Gastrocnemius medialis (tissue), 4 donors: ENCODE results near the gene TEX54. TPM values are rescaled to one million over a fixed set of nuclear protein-coding genes. Genes with fewer than 3 reads are reported as not detected.
"Not testable (repeated sequence)": the region's sequence is repeated elsewhere in the genome, so short reads cannot be mapped to it uniquely, and the experiment has no call there.

ENCODE experiments used
- ATAC-seq, 2 donors: fragments of 150-250 bp; one replicate each; pipeline ENCODE4 v1.9.1; 2016
- DNase-seq, 2 donors: peaks; one replicate each; pipeline ENCODE4 v3.0.0-alpha.2; 2019
- H3K27ac ChIP-seq, 4 donors: fragments of 200-600 bp; sonication (generic); 1 replicate in 1 of 4; 2 replicates in 3 of 4; pipeline ENCODE4 v1.5.1; 2016 to 2018; ENCODE audit warnings: mild to moderate bottlenecking in 2 of 4, moderate library complexity in 1 of 4
- H3K27me3 ChIP-seq, 3 donors: fragments of 200-600 bp; sonication (generic) in 2 of 3; 1 replicate in 1 of 3; 2 replicates in 2 of 3; pipeline versions ENCODE4 v1.5.1 to v1.6.0; 2016 to 2019; ENCODE audit warnings: mild to moderate bottlenecking in 1 of 3, moderate library complexity in 1 of 3
- H3K36me3 ChIP-seq, 2 donors: fragments of 200-600 bp; sonication (generic) in 1 of 2; one replicate each; pipeline ENCODE4 v1.5.1; 2017 to 2018
- H3K4me1 ChIP-seq, 2 donors: fragments of 200-600 bp; sonication (generic) in 1 of 2; one replicate each; pipeline ENCODE4 v1.5.1; 2016 to 2017; ENCODE audit warnings: mild to moderate bottlenecking in 2 of 2
- H3K4me3 ChIP-seq, 4 donors: fragments of 200-600 bp; sonication (generic) in 3 of 4; 1 replicate in 1 of 4; 2 replicates in 3 of 4; pipeline ENCODE4 v1.5.1; 2016 to 2019; ENCODE audit warnings: mild to moderate bottlenecking in 2 of 4
- H3K9me3 ChIP-seq, 3 donors: fragments of 200-600 bp; sonication (generic) in 2 of 3; 1 replicate in 1 of 3; 2 replicates in 2 of 3; pipeline ENCODE4 v1.5.1; 2016 to 2019
- POLR2A ChIP-seq, 2 donors: fragments of 450-650 bp; IDR thresholded peaks; one replicate each; pipeline ENCODE4 v1.6.1; 2017; ENCODE audit warnings: antibody characterized with exemption in 2 of 2, mild to moderate bottlenecking in 2 of 2, moderate library complexity in 2 of 2
- in situ Hi-C, 4 donors: fragments of 200-750 bp; cut with MboI; loops; one replicate each; pipeline versions ENCODE4 v1.15.0 to v1.8.0; 2017; ENCODE audit warnings: low sequenced_read_pairs in 4 of 4
- intact Hi-C: fragments of 100-400 bp; cut with DNase I; formaldehyde crosslinking; loops from one replicate; pipeline ENCODE4 v1.15.1; 2023; ENCODE audit warnings: low total_unique reads
- total RNA-seq, 4 donors: library from RNA; depleted of rRNA; stranded (reverse); fragments of >200 nt; gene quantifications; one replicate each; pipeline versions ENCODE4 v1.1.0 to v1.2.3, GENCODE V29; 2016
- TF ChIP-seq, protein P1 (sequence below), 5 experiments: fragments of 450-650 bp in 3 of 5; fragments of 200-600 bp in 2 of 5; sonication (generic) in 2 of 5; IDR thresholded peaks in 4 of 5; conservative IDR thresholded peaks in 1 of 5; 1 replicate in 4 of 5; 2 replicates in 1 of 5; pipeline ENCODE4 v1.5.1; 2016 to 2019; ENCODE audit warnings: antibody characterized with exemption in 5 of 5, mild to moderate bottlenecking in 3 of 5, moderate library complexity in 3 of 5

Gene TEX54
- total RNA-seq, 4 donors from 2014 or later = not detected

DNA sequence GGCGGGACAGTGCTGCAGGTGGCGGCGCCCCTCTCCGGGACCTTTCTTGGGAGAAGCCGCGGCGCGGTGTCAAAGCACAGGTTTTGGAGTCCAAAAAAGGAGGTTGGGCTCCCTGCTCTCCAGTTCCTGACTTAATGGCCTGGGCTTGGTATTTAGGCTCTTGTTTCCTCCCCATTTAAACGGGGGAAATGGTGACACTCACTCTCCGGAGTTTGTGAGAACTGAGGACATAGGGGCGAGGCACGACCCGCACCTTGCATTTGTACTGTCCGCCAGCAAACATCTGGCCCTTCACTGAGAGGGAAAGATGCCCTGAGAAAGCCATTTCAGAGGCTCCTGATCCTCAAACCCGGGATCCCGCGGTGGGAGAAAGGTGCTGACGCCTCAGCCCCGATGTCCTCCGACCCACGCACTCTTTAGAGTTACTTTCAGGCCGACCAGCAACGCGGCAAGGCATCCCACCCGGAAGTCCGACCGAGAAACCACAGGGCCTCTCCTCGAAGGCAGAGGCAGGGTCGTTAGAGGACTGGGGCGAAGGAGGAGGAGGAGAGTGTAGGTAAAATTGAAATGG is 9.6 kb upstream of the TEX54 start:
- ATAC-seq = peak; percentile 4 to 9

DNA sequence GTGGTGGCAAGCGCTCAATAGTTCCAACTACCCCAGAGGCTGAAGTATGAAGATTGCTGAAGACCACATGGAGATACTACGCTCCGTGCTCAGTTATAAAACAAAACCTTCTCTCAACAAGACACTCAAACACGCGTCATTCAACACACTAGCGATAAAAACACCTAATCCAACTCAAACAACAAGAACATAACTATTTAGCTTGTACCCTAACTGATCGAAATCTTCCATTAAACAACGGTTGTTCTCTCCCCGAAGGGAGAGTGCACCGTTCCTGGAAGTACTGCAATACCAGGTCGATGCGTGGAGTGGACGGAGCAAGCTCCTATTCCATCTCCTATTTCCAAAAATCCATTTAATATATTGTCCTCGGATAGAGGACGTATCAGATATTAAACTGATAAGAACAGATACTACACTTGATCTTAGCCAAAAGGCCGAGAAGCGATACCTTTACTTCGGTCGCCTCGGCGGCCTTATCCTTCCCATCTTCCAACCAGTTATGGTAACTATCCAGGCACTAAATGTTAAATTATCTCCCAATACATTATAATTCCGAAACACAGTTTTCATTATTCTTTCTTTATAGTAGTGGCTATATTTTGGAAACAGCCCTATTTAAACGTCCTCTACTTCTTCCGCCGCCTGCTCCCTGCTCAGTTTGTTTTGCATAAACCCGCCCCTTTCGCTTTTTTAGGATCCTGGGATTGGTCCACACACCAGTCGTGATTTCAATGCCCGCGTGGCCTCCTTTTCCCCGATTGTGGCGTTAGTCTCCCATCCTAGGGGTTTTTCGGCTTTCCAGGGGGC is 8.9 kb upstream of the TEX54 start:
- peak; percentile 85 to 91 for DNase-seq
- H3K4me1 ChIP-seq = peaks cover 20% of the 10 kb centered on the region in 2 donors
- no peaks in the 10 kb centered on the region for H3K27me3 ChIP-seq
- in situ Hi-C loops = no loop called here
- H3K36me3 ChIP-seq = peaks cover 0 to 1% of the 10 kb centered on the region in 2 donors
- H3K9me3 ChIP-seq = no peaks in the 10 kb centered on the region
- intact Hi-C loops = loop anchor here (1.0 to 5.0 kb wide), 5 partner anchors 14 to 294 kb away; partner anchors contain the start of genes AHNAK, BSCL2, GNG3 and NXF1
- peak overlapping the region; percentile 82 to 100 (median 96) for H3K4me3 ChIP-seq
- TF ChIP-seq, protein P1, sequence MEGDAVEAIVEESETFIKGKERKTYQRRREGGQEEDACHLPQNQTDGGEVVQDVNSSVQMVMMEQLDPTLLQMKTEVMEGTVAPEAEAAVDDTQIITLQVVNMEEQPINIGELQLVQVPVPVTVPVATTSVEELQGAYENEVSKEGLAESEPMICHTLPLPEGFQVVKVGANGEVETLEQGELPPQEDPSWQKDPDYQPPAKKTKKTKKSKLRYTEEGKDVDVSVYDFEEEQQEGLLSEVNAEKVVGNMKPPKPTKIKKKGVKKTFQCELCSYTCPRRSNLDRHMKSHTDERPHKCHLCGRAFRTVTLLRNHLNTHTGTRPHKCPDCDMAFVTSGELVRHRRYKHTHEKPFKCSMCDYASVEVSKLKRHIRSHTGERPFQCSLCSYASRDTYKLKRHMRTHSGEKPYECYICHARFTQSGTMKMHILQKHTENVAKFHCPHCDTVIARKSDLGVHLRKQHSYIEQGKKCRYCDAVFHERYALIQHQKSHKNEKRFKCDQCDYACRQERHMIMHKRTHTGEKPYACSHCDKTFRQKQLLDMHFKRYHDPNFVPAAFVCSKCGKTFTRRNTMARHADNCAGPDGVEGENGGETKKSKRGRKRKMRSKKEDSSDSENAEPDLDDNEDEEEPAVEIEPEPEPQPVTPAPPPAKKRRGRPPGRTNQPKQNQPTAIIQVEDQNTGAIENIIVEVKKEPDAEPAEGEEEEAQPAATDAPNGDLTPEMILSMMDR (IDR thresholded peaks at IDR 0.05 in 4 of 5, conservative IDR thresholded peaks at IDR 0.05 in 1 of 5) = peak in 1 of 5 experiments; percentile 5
- TF ChIP-seq POLR2A (IDR thresholded peaks at IDR 0.05) = peak; percentile 99 to 100
- peak; percentile 73 to 76 for ATAC-seq
- H3K27ac ChIP-seq = peak overlapping the region; percentile 97 to 99 (median 98)

More for the DNA sequence above, 9.6 kb upstream of the TEX54 start:
- Histone ChIP-seq H3K4me3 (peak overlapping the region; percentile 60 to 100 (median 72)), H3K36me3 (no peaks in the 10 kb centered on the region), H3K4me1 (peaks cover 20% of the 10 kb centered on the region in 2 donors), H3K27me3 (no peaks in the 10 kb centered on the region), H3K27ac (peak overlapping the region; percentile 97 to 99 (median 98)), H3K9me3 (no peaks in the 10 kb centered on the region)
- in situ Hi-C loops (no loop called here), intact Hi-C loops (loop anchor here (1.0 to 5.0 kb wide), 4 partner anchors 13 to 295 kb away; partner anchors contain the start of genes AHNAK, BSCL2 and GNG3)
- TF ChIP-seq, protein P1 (IDR thresholded peaks at IDR 0.05 in 4 of 5, conservative IDR thresholded peaks at IDR 0.05 in 1 of 5) = no peak
- no peak for TF ChIP-seq POLR2A (IDR thresholded peaks at IDR 0.05)
- DNase-seq = no peak

DNA sequence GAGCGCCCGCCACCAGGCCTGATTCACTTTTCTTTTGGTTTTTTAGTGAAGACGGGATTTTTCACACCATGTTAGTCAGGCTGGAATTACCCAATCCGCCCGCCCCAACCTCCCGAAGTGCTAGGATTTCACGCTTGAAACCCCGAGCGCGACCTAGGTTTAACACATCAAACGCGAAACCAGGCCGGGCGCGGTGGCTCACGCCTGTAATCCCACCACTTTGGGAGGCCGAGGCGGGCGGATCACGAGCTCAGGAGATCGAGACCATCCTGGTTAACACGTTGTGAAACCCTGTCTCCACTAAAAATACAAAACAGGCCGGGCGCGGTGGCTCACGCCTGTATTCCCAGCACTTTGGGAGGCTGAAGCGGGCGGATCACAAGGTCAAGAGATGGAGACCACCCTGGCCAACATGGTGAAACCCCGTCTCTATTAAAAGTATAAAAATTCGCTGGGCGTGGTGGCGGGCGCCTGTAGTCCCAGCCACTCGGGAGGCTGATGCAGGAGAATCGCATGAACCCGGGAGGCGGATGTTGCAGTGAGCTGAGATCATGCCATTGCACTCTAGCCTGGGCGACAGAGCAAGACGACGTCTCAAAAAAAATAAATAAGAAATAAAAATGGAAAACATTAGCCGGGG is 8.2 kb upstream of the TEX54 start:
- Histone ChIP-seq H3K4me3 (peak overlapping the region; percentile 82 to 100 (median 96)), H3K27ac (peak overlapping the region; percentile 97 to 99 (median 98)), H3K4me1 (peaks cover 20% of the 10 kb centered on the region in 2 donors)
- H3K27me3 ChIP-seq, H3K9me3 ChIP-seq, H3K36me3 ChIP-seq, in situ Hi-C loops: not testable (repeated sequence)
- DNase-seq (peak; percentile 41 to 69), ATAC-seq (peak; percentile 9 to 15)
- intact Hi-C loops = loop anchor here (1.0 to 5.0 kb wide), 4 partner anchors 9 to 294 kb away; partner anchors contain the start of genes AHNAK, BSCL2, GNG3 and NXF1

DNA sequence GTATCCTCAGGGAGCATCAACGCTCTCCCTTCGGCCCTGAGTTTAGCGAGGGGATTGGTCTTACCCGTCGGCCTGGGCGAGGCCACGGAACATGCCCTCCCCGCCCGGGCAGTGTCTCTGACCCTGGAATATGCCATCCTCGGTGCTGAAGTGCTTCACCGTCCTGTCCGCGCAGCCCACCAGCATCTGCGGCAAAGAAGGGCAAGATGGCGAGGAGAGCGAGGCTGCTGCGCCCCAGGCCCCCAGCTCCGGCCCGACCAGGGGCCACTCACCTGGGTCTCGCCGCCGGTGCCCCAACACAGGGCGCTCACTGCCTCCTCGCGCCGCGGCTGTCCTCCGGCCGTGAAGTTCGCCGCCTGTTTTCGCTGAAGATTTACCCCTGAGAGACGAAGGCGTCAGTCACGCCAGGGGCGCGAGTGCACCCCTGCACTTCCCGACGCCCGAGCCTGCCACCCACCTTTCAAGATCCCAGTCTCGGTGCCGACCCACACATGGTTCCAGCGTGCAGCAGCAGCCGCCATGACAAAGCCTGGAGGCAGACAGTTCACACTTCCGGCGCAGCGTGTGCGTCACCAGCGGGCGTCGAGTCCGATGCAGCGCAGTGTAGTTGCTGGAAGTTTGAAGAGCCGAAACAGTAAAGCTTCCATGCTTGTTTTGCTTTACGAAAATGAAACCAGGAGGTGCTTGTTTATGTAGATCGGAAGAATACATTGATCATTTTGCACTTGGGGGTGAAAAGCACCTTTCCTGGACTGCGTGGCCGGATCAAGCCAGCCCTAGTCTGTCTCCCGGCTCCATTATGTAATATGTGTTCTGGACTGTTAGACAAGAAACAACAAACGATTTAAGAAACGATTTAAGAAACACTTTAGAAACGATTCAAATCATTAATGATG is 6.7 kb upstream of the TEX54 start, which contains the start of gene WDR74:
TSS of gene WDR74 (minus strand) at position 541 of the 896 bp plus-strand sequence. CDS start at position 521, 20 bp downstream.
- H3K27ac ChIP-seq = peak within 1 kb of the TSS; percentile 97 to 99 (median 98)
- peak; percentile 61 to 63 for ATAC-seq
- intact Hi-C loops (no loop called here), in situ Hi-C loops (no loop called here)
- H3K27me3 ChIP-seq = no peaks in the 10 kb centered on the region
- no peaks in the 10 kb centered on the region for H3K9me3 ChIP-seq
- H3K4me3 ChIP-seq = peak within 1 kb of the TSS; percentile 82 to 100 (median 96)
- peak; percentile 85 to 89 for DNase-seq
- TF ChIP-seq, protein P1 (IDR thresholded peaks at IDR 0.05 in 4 of 5, conservative IDR thresholded peaks at IDR 0.05 in 1 of 5) = no peak
- TF ChIP-seq POLR2A (IDR thresholded peaks at IDR 0.05) = peak; percentile 70 to 79
- H3K36me3 ChIP-seq = peaks cover 0 to 24% of the 10 kb centered on the region in 2 donors
- H3K4me1 ChIP-seq = peaks cover 20% of the 10 kb centered on the region in 2 donors
